HG02759 (cell line): Measurements from ENCODE around the gene ZNF556.
"Not testable (repeated sequence)": the region's sequence is repeated elsewhere in the genome, so short reads cannot be mapped to it uniquely, and the experiment has no call there.

ENCODE experiments used
- ATAC-seq: cut with Tn5 transposase; IDR thresholded peaks from one replicate; pipeline ENCODE4 v1.9.1; 2021; ENCODE audit warnings: mild to moderate bottlenecking, moderate library complexity; ENCODE audit not compliant: unreplicated experiment

Gene ZNF556

GRCh38 chr19:2903326-2903725 is 36.2 kb downstream of the ZNF556 start:
- not testable (repeated sequence) for ATAC-seq

- ATAC-seq, result no peak
Measured at GRCh38 chr19:2905918-2906519, 38.9 kb downstream of the ZNF556 start.

- no peak for ATAC-seq
Measured at GRCh38 chr19:2906631-2907195, 39.6 kb downstream of the ZNF556 start.

GRCh38 chr19:2912306-2912705 is 45.2 kb downstream of the ZNF556 start:
- no peak for ATAC-seq

- ATAC-seq, result no peak
Measured at GRCh38 chr19:2917275-2918184, 50.4 kb downstream of the ZNF556 start.

- no peak for ATAC-seq
Measured at GRCh38 chr19:2922987-2923386, 55.9 kb downstream of the ZNF556 start.

GRCh38 chr19:2923510-2923909 is 56.4 kb downstream of the ZNF556 start:
- no peak for ATAC-seq

- no peak for ATAC-seq
Measured at GRCh38 chr19:2926341-2927031, 59.4 kb downstream of the ZNF556 start.

- ATAC-seq, result no peak
Measured at GRCh38 chr19:2927032-2927430, 59.9 kb downstream of the ZNF556 start.
